ENCODE measurements around the gene IGFLR1. TPM values are rescaled to one million over a fixed set of nuclear protein-coding genes. Genes with fewer than 3 reads are reported as not detected.

IGFLR1 gene
- total RNA-seq, 4 donors from 2014 or later: 0.87 to 4.8 (median 4.3) TPM

- TF ChIP-seq CTCF (IDR thresholded peaks at IDR 0.05): no peak
- TF ChIP-seq POLR2A (IDR thresholded peaks at IDR 0.05): peak in 2 of 4 donors; percentile 33 to 46
- peak; percentile 83 for DNase-seq
- Histone ChIP-seq H3K27ac (peak overlapping the region; percentile 25 to 71 (median 58)), H3K36me3 (no peaks in the 10 kb centered on the region), H3K4me3 (peak overlapping the region; percentile 41 to 72 (median 60)), H3K9me3 (no peaks in the 10 kb centered on the region), H3K27me3 (peaks cover 0 to 8% (median 0%) of the 10 kb centered on the region in 4 donors), H3K4me1 (peaks cover 3 to 30% (median 11%) of the 10 kb centered on the region in 3 donors)
- intact Hi-C loops (cut with DNase I): no loop called here
- 0% methylated on average over 7 to 15 of the region's 50 CpGs for WGBS, 2 donors
These were observed 39.8 kb downstream of the IGFLR1 start for GRCh38 chr19:35702223-35703012.

GRCh38 chr19:35696835-35697234, 45.4 kb downstream of the IGFLR1 start:
- no peak for TF ChIP-seq CTCF (IDR thresholded peaks at IDR 0.05)
- TF ChIP-seq POLR2A (IDR thresholded peaks at IDR 0.05): no peak
- 40 to 52% methylated on average over 2 to 3 of the region's 4 CpGs for WGBS, 2 donors
- Histone ChIP-seq H3K4me3 (no peak overlapping the region), H3K27ac (no peak overlapping the region), H3K27me3 (no peaks in the 10 kb centered on the region), H3K4me1 (peaks cover 0 to 9% (median 3%) of the 10 kb centered on the region in 3 donors), H3K9me3 (no peaks in the 10 kb centered on the region), H3K36me3 (no peaks in the 10 kb centered on the region)
- intact Hi-C loops (cut with DNase I): no loop called here
- DNase-seq: no peak

GRCh38 chr19:35695895-35696422, 46.3 kb downstream of the IGFLR1 start:
- Histone ChIP-seq H3K27ac (no peak overlapping the region), H3K4me3 (no peak overlapping the region), H3K27me3 (no peaks in the 10 kb centered on the region), H3K36me3 (no peaks in the 10 kb centered on the region), H3K4me1 (peaks cover 0 to 10% (median 0%) of the 10 kb centered on the region in 3 donors), H3K9me3 (no peaks in the 10 kb centered on the region)
- no peak for DNase-seq
- TF ChIP-seq POLR2A (IDR thresholded peaks at IDR 0.05) (no peak), CTCF (IDR thresholded peaks at IDR 0.05) (no peak)
- WGBS, 2 donors: 76 to 83% methylated on average over 2 of the region's 2 CpGs
- intact Hi-C loops (cut with DNase I): loop anchor here (2.0 kb wide), 1 partner anchor 21 kb away; no protein-coding TSS in a partner anchor

- intact Hi-C loops (cut with DNase I): loop anchor here (2.0 kb wide), 1 partner anchor 23 kb away; no protein-coding TSS in a partner anchor
- Histone ChIP-seq H3K4me1 (peaks cover 0 to 10% (median 0%) of the 10 kb centered on the region in 3 donors), H3K27ac (no peak overlapping the region), H3K9me3 (no peaks in the 10 kb centered on the region), H3K27me3 (no peaks in the 10 kb centered on the region), H3K4me3 (no peak overlapping the region), H3K36me3 (no peaks in the 10 kb centered on the region)
- TF ChIP-seq CTCF (IDR thresholded peaks at IDR 0.05): peak; percentile 97 to 99 (median 98)
- TF ChIP-seq POLR2A (IDR thresholded peaks at IDR 0.05): no peak
- peak; percentile 51 for DNase-seq
- 13 to 21% methylated on average over 5 to 7 of the region's 8 CpGs for WGBS, 2 donors
These were observed 48.2 kb downstream of the IGFLR1 start for GRCh38 chr19:35693835-35694599.

Data from esophagus squamous epithelium (tissue), 5 donors.